ENCODE data around the gene HAPSTR1. TPM values are rescaled to one million over a fixed set of nuclear protein-coding genes. Genes with fewer than 3 reads are reported as not detected.

Gene HAPSTR1
- polyA plus RNA-seq, 1 of the 3 experiments (the other 2 are of a cell fraction), result 7.0 TPM

- Histone ChIP-seq H3K4me2 (no peak overlapping the region), H3K9me2 (no peaks in the 10 kb centered on the region), H3K36me3 (replicated peaks in 1 of 2; ENCODE audit: control insufficient read depth in 1 of 2, insufficient read depth in 2 of 2, low read length in 1 of 2) (no peaks in the 10 kb centered on the region), H4K20me1 (ENCODE audit: insufficient read depth) (no peaks in the 10 kb centered on the region), H2AFZ (ENCODE audit: low read depth) (no peak overlapping the region), H3F3A (replicated peaks; ENCODE audit: insufficient read depth) (peaks cover 28% of the 10 kb centered on the region), H3K4me1 (ENCODE audit: control insufficient read depth in 1 of 2, insufficient read depth in 2 of 2, low read depth in 1 of 2, low read length in 1 of 2) (peaks cover 0 to 10% of the 10 kb centered on the region in 2 experiments; a peak in 2 of 4 replicates), H3K9me3 (no peaks in the 10 kb centered on the region), H3K27ac (ENCODE audit: low read depth in 2 of 2, low read length in 1 of 2) (peak overlapping the region in 1 of 2 experiments; percentile 99; a peak in 1 of 4 replicates), H3K4me3 (ENCODE audit: low read depth in 2 of 2, low read length in 1 of 2) (no peak overlapping the region), H3K9ac (no peak overlapping the region), H3K79me2 (ENCODE audit: insufficient read depth) (no peaks in the 10 kb centered on the region), H3K27me3 (ENCODE audit: insufficient read depth) (no peaks in the 10 kb centered on the region)
- CTCF ChIA-PET, result interaction anchor here (0.6 to 1.8 kb wide), 4 partner anchors 8 to 267 kb away, joined by 3 to 8 read pairs (median 4); no protein-coding TSS in a partner anchor
- TF ChIP-seq JUND (IDR thresholded peaks at IDR 0.05) (no peak), POLR2AphosphoS5 (IDR thresholded peaks at IDR 0.05; ENCODE audit: low read depth, low read length) (no peak), TAF1 (IDR thresholded peaks at IDR 0.05; ENCODE audit: borderline replicate concordance, low read depth, low read length) (no peak), CTCF (IDR thresholded peaks at IDR 0.05) (no peak), MXI1 (IDR thresholded peaks at IDR 0.05; ENCODE audit: low read depth, low read length) (no peak), RCOR1 (IDR thresholded peaks at IDR 0.05; ENCODE audit: low read length) (no peak), CHD2 (IDR thresholded peaks at IDR 0.05; ENCODE audit: low read length, partially characterized antibody) (no peak), TEAD4 (IDR thresholded peaks at IDR 0.05; ENCODE audit: borderline replicate concordance, insufficient read depth) (no peak), FOXM1 (IDR thresholded peaks at IDR 0.05; ENCODE audit: low read depth) (no peak), SMC3 (IDR thresholded peaks at IDR 0.05; ENCODE audit: low read depth, low read length) (no peak), EZH2phosphoT487 (IDR thresholded peaks at IDR 0.05; ENCODE audit: borderline replicate concordance, low read depth) (no peak), RFX5 (IDR thresholded peaks at IDR 0.05; ENCODE audit: low read length) (no peak), USF2 (IDR thresholded peaks at IDR 0.05; ENCODE audit: borderline replicate concordance, low read depth, low read length) (no peak)
- POLR2A ChIA-PET, result no interaction called here
- no peak for DNase-seq
- 100% methylated on average over 1 of the region's 1 CpG for WGBS (ENCODE audit: low lambda C conversion rate)
Observed at GRCh38 chr16:9046667-9047055, 44.8 kb upstream of the HAPSTR1 start.

- CTCF ChIA-PET, result interaction anchor here (1.1 to 1.8 kb wide), 3 partner anchors 9 to 91 kb away, joined by 3 to 8 read pairs (median 5); no protein-coding TSS in a partner anchor
- H3K9ac ChIP-seq, result peak overlapping the region; percentile 44; the same call in 1 of the 2 replicates
- H3K27me3 ChIP-seq (ENCODE audit: insufficient read depth), result no peaks in the 10 kb centered on the region
- H3F3A ChIP-seq (replicated peaks; ENCODE audit: insufficient read depth), result peaks cover 28% of the 10 kb centered on the region
- POLR2A ChIA-PET, result no interaction called here
- no peaks in the 10 kb centered on the region for H3K9me2 ChIP-seq
- peak overlapping the region; percentile 61; the same call in 1 of the 2 replicates for H3K4me2 ChIP-seq
- H4K20me1 ChIP-seq (ENCODE audit: insufficient read depth), result no peaks in the 10 kb centered on the region
- peak overlapping the region; percentile 61 to 99 for H3K27ac ChIP-seq (ENCODE audit: low read depth in 2 of 2, low read length in 1 of 2)
- H3K4me1 ChIP-seq (ENCODE audit: control insufficient read depth in 1 of 2, insufficient read depth in 2 of 2, low read depth in 1 of 2, low read length in 1 of 2), result peaks cover 0 to 10% of the 10 kb centered on the region in 2 experiments; a peak in 2 of 4 replicates
- no peak for DNase-seq
- no peaks in the 10 kb centered on the region for H3K36me3 ChIP-seq (replicated peaks in 1 of 2; ENCODE audit: control insufficient read depth in 1 of 2, insufficient read depth in 2 of 2, low read length in 1 of 2)
- no peaks in the 10 kb centered on the region for H3K79me2 ChIP-seq (ENCODE audit: insufficient read depth)
- peak overlapping the region; percentile 66; the same call in 1 of the 2 replicates for H2AFZ ChIP-seq (ENCODE audit: low read depth)
- H3K4me3 ChIP-seq (ENCODE audit: low read depth in 2 of 2, low read length in 1 of 2), result 0 out of 4 replicates have a peak overlapping the region, but pooled peaks of 1 of the 2 experiments have one; percentile 22
- 14% methylated on average over 7 of the region's 7 CpGs for WGBS (ENCODE audit: low lambda C conversion rate)
- H3K9me3 ChIP-seq, result no peaks in the 10 kb centered on the region
- TF ChIP-seq RCOR1 (IDR thresholded peaks at IDR 0.05; ENCODE audit: low read length) (no peak), EP300 (IDR thresholded peaks at IDR 0.05; ENCODE audit: borderline replicate concordance in 1 of 2, low read depth in 1 of 2, low read length in 1 of 2) (peak in 1 of 2 experiments; percentile 92; a peak in 2 of 4 replicates), TEAD4 (IDR thresholded peaks at IDR 0.05; ENCODE audit: borderline replicate concordance, insufficient read depth) (peak; percentile 62; the same call in 1 of the 2 replicates), POLR2AphosphoS5 (IDR thresholded peaks at IDR 0.05; ENCODE audit: low read depth, low read length) (0 out of 2 replicates have a peak, but pooled peaks have one; percentile 56), MEF2A (IDR thresholded peaks at IDR 0.05; ENCODE audit: borderline replicate concordance, low read depth) (no peak), FOXJ3 (CRISPR knock-in tag; IDR thresholded peaks at IDR 0.05) (no peak), MXI1 (IDR thresholded peaks at IDR 0.05; ENCODE audit: low read depth, low read length) (no peak), CHD2 (IDR thresholded peaks at IDR 0.05; ENCODE audit: low read length, partially characterized antibody) (no peak), MAX (IDR thresholded peaks at IDR 0.05; ENCODE audit: low read depth) (peak; percentile 67), REST (IDR thresholded peaks at IDR 0.05; ENCODE audit: low read depth, low read length) (no peak), SMC3 (IDR thresholded peaks at IDR 0.05; ENCODE audit: low read depth, low read length) (no peak), TAF1 (IDR thresholded peaks at IDR 0.05; ENCODE audit: borderline replicate concordance, low read depth, low read length) (peak; percentile 20; the same call in 1 of the 2 replicates)
Observed at GRCh38 chr16:9047689-9048301, 43.6 kb upstream of the HAPSTR1 start.
